Prostate gland (tissue), 2 donors: ENCODE measurements around the gene KCNT1. TPM values are rescaled to one million over a fixed set of nuclear protein-coding genes. Genes with fewer than 3 reads are reported as not detected.

Experiments
- DNase-seq: peaks from one replicate; pipeline ENCODE4 v3.0.0-alpha.2; 2019; ENCODE audit warnings: low spot score
- H3K27ac ChIP-seq, 2 donors: fragments of 200-600 bp; sonication (generic); 2 replicates each; pipeline ENCODE4 v1.5.1; 2017 to 2019
- H3K27me3 ChIP-seq: fragments of 200-600 bp; sonication (generic); replicated peaks from 2 replicates; pipeline ENCODE4 v1.5.1; 2019; ENCODE audit not compliant: insufficient read depth
- H3K36me3 ChIP-seq, 2 donors: fragments of 200-600 bp; sonication (generic); 1 replicate in 1 of 2; 2 replicates in 1 of 2; pipeline versions ENCODE4 v1.5.1 to v1.8.1; 2017 to 2019
- H3K4me1 ChIP-seq: fragments of 200-600 bp; sonication (generic); replicated peaks from 2 replicates; pipeline ENCODE4 v1.5.1; 2019
- H3K4me3 ChIP-seq, 2 donors: fragments of 200-600 bp; sonication (generic); 2 replicates each; pipeline ENCODE4 v1.5.1; 2017 to 2019
- H3K9me3 ChIP-seq: fragments of 200-600 bp; sonication (generic); 2 replicates; pipeline ENCODE4 v1.5.1; 2017
- POLR2A ChIP-seq: fragments of 450-650 bp; IDR thresholded peaks from one replicate; pipeline ENCODE4 v1.6.1; 2016; ENCODE audit warnings: antibody characterized with exemption, mild to moderate bottlenecking
- POLR2AphosphoS5 ChIP-seq: sonication (generic); formaldehyde crosslinking; IDR thresholded peaks from one replicate; pipeline ENCODE4 v1.6.1; 2017; ENCODE audit warnings: antibody characterized with exemption
- WGBS: methylation state at CpG from one replicate; pipeline ENCODE4 v1.1.5; 2018; 5-methylcytosine and 5-hydroxymethylcytosine counted together
- intact Hi-C: fragments of 100-400 bp; cut with DNase I; formaldehyde crosslinking; loops from one replicate; pipeline ENCODE4 v1.14.2; 2022
- total RNA-seq, 2 donors: library from RNA; depleted of rRNA; stranded (reverse); fragments of >200 nt; gene quantifications; one replicate each; pipeline ENCODE4 v1.1.0, GENCODE V29; 2016
- TF ChIP-seq, protein P1 (sequence below), 4 experiments: fragments of 200-600 bp in 2 of 4; fragments of 450-650 bp in 2 of 4; sonication (generic) in 2 of 4; IDR thresholded peaks; 1 replicate in 3 of 4; 2 replicates in 1 of 4; pipeline ENCODE4 v1.5.1; 2016 to 2019; ENCODE audit warnings: antibody characterized with exemption in 4 of 4, mild to moderate bottlenecking in 2 of 4, moderate library complexity in 2 of 4

The KCNT1 gene
- total RNA-seq, 2 donors from 2014 or later = 0.09 to 3.0 TPM

DNA sequence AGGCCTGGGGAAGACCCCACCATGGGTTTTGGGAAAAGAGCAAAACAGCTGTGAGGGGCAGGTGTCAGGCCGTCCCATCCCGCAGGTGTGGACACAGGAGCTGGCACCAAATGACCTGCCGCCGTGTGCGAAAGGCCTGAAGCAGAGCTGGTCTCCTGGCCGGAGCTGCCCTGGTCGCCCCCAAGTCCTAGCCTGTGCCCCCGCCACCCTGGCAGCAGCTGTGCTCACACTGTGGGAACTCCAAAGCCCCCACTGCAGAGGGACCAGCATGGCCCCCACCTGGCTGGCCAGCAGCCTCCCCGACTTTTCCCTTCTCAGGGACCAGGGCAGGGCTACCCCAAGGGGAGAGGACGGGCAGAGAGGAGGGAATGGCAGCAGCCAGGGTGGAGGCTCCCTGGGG lies 88.4 kb downstream of the KCNT1 start:
- TF ChIP-seq POLR2AphosphoS5 = no peak
- TF ChIP-seq, protein P1, sequence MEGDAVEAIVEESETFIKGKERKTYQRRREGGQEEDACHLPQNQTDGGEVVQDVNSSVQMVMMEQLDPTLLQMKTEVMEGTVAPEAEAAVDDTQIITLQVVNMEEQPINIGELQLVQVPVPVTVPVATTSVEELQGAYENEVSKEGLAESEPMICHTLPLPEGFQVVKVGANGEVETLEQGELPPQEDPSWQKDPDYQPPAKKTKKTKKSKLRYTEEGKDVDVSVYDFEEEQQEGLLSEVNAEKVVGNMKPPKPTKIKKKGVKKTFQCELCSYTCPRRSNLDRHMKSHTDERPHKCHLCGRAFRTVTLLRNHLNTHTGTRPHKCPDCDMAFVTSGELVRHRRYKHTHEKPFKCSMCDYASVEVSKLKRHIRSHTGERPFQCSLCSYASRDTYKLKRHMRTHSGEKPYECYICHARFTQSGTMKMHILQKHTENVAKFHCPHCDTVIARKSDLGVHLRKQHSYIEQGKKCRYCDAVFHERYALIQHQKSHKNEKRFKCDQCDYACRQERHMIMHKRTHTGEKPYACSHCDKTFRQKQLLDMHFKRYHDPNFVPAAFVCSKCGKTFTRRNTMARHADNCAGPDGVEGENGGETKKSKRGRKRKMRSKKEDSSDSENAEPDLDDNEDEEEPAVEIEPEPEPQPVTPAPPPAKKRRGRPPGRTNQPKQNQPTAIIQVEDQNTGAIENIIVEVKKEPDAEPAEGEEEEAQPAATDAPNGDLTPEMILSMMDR (IDR thresholded peaks at IDR 0.05) = no peak
- no peak for TF ChIP-seq POLR2A
- no peak overlapping the region for H3K4me3 ChIP-seq
- DNase-seq = no peak
- intact Hi-C loops = no loop called here
- no peaks in the 10 kb centered on the region for H3K4me1 ChIP-seq
- H3K9me3 ChIP-seq = no peaks in the 10 kb centered on the region
- H3K36me3 ChIP-seq = no peaks in the 10 kb centered on the region
- no peak overlapping the region for H3K27ac ChIP-seq
- 86% methylated on average over 9 of the region's 10 CpGs for whole genome bisulfite sequencing
- H3K27me3 ChIP-seq = peaks cover 3% of the 10 kb centered on the region

- no peak for TF ChIP-seq POLR2AphosphoS5
- DNase-seq = no peak
- no peaks in the 10 kb centered on the region for H3K4me1 ChIP-seq
- H3K36me3 ChIP-seq = no peaks in the 10 kb centered on the region
- peaks cover 3% of the 10 kb centered on the region for H3K27me3 ChIP-seq
- WGBS = 82% methylated on average over 11 of the region's 11 CpGs
- no peak overlapping the region for H3K4me3 ChIP-seq
- H3K9me3 ChIP-seq = no peaks in the 10 kb centered on the region
- intact Hi-C loops = no loop called here
- no peak overlapping the region for H3K27ac ChIP-seq
Observed at GRCh38 chr9:135790850-135791249, 88.9 kb downstream of the KCNT1 start.

DNA sequence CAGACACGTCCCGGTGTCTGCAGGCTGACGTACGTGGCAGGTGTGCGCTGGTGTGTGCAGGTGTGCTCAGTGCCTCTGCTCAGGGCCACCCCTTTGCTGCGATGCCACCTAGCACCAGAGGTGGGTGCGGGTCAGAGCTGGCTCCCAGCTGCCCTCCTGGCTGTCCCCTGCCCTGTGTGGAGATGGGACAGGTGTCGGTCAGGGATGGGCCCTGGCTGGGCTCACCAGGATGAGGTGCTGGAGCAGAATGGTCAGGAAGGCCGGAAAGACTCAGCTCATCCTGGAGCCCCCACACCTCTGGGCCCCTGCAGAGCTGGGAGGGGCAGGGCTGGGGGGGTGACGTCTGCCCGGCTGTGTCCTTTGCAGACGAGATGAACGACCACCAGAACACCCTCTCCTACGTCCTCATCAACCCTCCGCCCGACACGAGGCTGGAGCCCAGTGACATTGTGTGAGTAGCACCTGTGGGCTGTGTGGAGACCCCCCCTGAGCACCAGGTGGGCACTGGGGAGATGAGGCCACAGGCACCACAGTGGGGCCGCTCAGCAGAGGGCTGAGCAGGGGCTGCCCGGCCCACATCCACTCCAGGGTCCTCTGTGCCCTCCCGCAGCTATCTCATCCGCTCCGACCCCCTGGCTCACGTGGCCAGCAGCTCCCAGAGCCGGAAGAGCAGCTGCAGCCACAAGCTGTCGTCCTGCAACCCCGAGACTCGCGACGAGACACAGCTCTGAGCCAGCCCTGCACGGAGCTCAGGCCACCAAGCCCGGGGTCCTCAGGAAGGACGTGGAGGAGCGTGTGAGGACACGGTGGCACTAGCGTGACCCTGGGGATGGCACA lies 89.7 kb downstream of the KCNT1 start:
- intact Hi-C loops = no loop called here
- WGBS = 87% methylated on average over 35 of the region's 35 CpGs
- TF ChIP-seq POLR2AphosphoS5 (no peak), POLR2A (no peak)
- TF ChIP-seq, protein P1 (IDR thresholded peaks at IDR 0.05) = no peak

DNA sequence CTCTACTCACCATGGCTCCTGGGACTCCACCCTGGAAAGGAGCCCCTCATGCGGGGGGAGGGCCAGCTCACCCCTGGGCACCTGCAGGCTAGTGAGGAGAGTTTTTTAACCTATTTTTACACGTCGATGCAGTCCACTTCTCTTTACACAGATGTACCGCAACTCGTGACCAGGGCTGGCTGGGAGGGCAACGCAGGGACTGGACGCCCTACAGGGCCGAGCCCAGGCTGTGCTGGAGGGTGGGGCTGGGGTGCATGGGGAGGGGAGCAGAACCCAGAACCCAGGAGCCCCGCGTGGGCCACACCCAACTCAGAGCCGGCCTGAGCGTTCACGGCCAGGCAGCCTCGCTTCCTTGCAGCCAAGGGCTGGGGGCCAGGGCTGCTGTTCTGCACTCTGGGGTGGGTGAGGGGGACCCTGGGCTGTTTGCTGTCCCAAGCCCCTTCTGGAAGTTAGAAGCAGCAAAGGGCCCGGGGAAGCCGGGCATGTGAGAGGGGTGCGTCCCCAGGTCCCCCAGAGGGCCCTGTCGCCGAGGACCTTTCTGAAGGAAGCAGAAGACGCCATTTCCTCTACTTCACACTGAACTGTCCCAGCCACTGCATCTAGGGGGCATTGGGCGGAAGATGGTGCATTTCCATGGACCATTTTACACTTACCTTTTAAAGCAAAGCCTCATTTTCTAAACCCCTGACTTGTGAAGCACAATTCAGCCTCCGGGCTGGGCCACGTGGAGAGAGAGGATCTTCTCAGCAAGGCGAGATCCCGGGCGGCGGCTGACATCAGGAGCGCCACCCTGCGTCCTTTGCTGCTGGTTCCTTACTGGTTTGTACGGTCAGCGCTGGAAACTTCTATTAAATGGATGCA lies 90.5 kb downstream of the KCNT1 start:
- no peaks in the 10 kb centered on the region for H3K36me3 ChIP-seq
- H3K9me3 ChIP-seq = no peaks in the 10 kb centered on the region
- H3K4me3 ChIP-seq = no peak overlapping the region
- TF ChIP-seq, protein P1 (IDR thresholded peaks at IDR 0.05) = no peak
- TF ChIP-seq POLR2A = no peak
- TF ChIP-seq POLR2AphosphoS5 = no peak
- WGBS = 85% methylated on average over 31 of the region's 31 CpGs
- no peaks in the 10 kb centered on the region for H3K4me1 ChIP-seq
- H3K27me3 ChIP-seq = peaks cover 3% of the 10 kb centered on the region
- intact Hi-C loops = no loop called here
- no peak overlapping the region for H3K27ac ChIP-seq
- DNase-seq = no peak

More for the DNA sequence above, 89.7 kb downstream of the KCNT1 start:
- no peak overlapping the region for H3K4me3 ChIP-seq
- H3K27ac ChIP-seq = no peak overlapping the region
- DNase-seq = no peak
- no peaks in the 10 kb centered on the region for H3K9me3 ChIP-seq
- no peaks in the 10 kb centered on the region for H3K4me1 ChIP-seq
- no peaks in the 10 kb centered on the region for H3K36me3 ChIP-seq
- H3K27me3 ChIP-seq = peaks cover 3% of the 10 kb centered on the region

GRCh38 chr9:135793221-135794056 lies 91.5 kb downstream of the KCNT1 start:
- TF ChIP-seq, protein P1 (IDR thresholded peaks at IDR 0.05) = no peak
- no peak for TF ChIP-seq POLR2A
- TF ChIP-seq POLR2AphosphoS5 = no peak
- 71% methylated on average over 16 of the region's 16 CpGs for WGBS

More at GRCh38 chr9:135793221-135794056, 91.5 kb downstream of the KCNT1 start:
- Histone ChIP-seq H3K27ac (no peak overlapping the region), H3K4me3 (no peak overlapping the region), H3K9me3 (no peaks in the 10 kb centered on the region), H3K27me3 (no peaks in the 10 kb centered on the region), H3K36me3 (no peaks in the 10 kb centered on the region), H3K4me1 (no peaks in the 10 kb centered on the region)
- DNase-seq = no peak
- intact Hi-C loops = no loop called here
